Cortex of kidney (tissue), 1 donor: ENCODE measurements around the gene HEATR5B.
"Not testable (repeated sequence)": the region's sequence is repeated elsewhere in the genome, so short reads cannot be mapped to it uniquely, and the experiment has no call there.

Experiments
- DNase-seq: peaks from one replicate; lab custom pipeline; 2025; lab: John Stamatoyannopoulos, UW

Gene HEATR5B

DNA sequence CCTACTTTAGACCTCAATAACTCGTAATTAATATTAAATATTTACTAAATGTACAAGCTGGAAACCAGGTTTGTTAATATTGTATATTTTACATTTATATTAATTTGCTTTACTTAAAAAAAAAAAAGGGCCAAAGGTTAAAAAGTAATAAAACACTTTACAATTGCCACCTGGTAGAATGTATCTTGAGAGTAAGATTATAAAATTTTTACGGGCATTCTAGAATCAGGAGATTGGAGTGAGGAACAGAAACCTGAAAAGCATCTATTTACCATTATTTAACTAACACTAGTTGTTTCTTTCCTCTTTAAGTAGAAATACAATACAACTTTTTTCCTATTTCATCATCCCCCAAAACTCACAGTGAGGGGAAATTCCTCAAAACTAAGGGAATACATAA, 102.3 kb downstream of the HEATR5B start:
- no peak for DNase-seq

DNA sequence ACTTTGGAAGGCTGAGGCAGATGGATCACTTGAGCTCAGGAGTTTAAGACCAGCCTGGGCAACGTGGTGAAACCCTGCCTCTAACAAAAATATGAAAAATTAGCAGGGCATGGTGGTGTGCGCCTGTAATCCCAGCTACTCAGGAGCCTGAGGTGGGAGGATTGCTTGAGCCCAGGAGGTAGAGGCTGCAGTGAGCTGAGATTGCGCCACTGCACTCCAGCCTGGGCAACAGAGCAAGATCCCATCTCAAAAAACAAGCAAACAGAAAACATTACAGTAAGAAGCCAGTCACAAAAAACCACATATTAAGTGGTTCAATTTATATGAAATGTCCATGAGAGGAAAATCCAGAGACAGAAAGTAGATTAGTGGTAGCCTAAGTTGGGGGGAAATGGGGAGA, 105.2 kb downstream of the HEATR5B start:
- not testable (repeated sequence) for DNase-seq

DNA sequence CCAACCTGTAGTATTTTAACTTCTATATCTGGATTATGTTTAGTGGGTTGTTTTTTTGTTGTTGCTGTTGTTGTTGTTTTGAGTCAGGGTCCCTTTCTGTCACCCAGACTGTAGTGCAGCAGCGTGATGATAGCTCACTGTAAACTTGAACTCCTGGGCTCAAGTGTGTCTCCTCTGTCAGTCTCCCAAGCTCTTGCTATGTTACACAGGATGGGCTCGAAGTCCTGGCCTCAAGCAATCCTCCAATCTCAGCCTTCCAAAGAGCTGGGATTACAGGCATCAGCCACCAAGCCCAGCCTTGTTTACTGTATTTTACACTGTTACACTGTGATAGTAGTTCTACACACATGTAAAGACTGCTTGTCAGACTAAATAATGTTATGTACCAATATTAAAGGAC, 108.1 kb downstream of the HEATR5B start:
- DNase-seq = no peak

DNA sequence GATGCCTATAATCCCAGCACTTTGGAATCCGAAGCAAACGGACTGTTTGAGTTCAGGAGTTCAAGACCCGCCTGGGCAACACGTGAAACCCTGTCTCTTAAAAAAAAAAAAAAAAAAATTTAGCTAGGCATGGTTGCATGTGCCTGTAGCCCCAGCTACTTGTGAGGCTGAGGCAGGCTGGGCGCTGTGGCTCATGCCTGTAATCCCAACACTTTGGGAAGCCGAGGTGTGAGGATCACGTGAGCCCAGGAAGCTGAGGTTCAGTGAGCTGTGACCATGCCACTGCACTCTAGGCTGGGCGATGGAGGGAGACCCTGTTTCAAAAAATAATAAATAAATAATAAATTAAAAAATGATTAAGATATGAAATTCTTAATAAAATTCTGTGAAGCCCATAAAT, 108.9 kb downstream of the HEATR5B start:
- no peak for DNase-seq

DNA sequence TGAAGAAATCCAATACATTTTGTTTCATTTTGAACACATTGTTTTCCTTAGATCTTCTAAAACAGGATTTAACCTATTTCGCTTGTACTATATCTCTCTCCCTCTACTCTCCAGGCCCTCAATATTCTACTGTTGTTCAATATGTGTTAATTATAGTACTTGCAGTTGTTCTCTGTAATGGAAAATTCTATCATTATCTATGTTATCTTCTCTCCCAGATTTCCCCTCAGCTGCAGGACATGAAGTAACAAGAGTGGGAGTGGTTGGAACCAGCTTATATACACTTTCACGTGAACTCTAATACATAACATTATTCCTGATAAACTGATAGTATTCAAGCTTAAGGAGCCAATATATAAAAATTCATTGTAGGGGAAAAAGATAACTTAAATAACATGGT, 110.9 kb downstream of the HEATR5B start:
- no peak for DNase-seq

DNA sequence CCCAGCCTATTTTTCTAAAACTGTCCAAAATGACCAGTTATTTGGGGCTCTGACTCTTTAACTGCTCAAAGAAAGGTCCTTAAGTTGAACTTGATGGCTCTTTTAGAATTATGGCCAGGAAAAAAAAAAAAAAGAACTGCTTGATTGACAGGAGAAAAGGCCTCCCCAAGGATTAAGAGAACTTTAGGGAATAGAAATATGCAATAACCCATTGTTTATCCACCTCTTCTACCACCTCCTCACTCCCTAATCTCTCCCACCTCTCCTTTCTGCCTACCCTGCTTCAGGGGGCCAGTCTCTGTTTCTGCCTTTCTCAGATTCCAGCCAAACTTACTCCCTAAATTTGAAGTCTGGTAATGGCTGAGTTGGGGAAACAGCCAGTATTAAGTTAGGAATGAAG, 112.2 kb downstream of the HEATR5B start:
- DNase-seq = no peak

DNA sequence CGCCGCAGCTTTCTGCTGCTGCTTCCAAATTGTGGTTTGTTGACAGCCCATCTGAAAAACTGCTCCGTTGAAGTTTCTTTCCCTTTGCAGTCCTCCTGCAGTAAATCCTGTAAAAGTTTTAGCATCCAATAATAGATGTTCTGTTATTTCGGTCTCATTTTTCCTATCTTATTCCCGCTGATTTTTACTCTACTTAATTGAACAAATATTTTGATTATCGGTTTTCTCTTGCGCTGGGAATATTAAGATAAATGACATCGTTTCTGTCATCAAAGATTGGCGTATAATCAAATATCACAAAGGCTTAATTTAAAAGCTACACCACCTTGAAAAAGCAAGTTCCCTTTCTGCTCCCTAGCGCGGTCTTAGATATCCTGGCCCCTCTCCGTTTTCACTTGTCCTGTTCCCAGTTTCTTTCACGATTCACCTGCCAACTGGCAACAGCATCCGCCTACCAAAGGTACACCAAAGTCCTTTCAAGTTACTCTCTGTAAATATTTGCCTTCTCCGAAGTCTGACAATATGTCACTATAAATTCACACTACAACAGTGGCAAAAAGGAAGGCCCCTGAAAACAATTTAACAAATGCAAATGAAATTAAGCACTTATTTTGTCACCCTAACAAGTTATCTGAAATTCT, 116.8 kb downstream of the HEATR5B start:
- no peak for DNase-seq

DNA sequence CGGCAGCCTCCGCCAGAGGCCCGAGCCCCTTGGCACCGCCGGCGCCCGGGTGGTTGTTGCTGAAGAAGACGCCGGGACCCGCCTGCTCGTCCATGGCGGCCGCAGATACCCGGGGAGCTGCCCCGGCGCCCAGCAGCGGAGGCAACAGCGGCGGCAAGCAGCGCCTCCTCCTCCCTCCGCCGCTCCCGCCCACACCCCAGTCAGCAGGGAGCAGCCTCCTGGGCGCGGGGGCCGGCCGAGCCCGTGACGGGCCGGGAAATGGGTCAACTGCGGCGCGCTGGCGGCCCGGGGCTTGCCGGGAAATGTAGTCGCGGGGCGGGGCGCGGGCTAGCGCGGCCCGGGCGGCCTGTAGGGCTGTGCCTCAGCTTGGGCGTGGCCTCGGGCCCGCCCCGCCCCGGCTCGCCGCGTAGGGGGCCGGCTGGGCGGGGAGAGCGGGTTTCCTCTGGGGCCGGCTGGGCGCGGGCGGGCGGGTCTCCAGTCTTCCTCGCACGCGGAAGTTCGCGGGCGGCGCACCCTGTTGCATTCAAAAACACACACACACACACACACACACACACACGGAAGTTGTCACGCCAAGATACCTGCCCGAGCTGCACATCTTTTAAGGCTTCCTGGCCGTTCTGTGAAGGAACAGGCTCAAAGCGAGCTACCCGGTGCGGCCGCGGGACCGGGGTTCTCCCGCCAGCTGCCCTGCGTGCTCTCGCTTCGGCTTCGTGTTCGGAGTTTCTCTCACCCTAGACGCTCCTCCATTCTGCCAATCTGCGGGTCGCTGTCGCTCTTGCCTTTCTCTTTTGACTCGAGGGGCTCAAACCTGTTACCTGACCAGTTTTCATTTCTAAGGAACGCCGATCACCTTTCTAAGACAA, 117.6 kb downstream of the HEATR5B start, which contains the start of gene STRN:
TSS of gene STRN (minus strand) at position 167 of the 866 bp plus-strand sequence. CDS start at position 94, 73 bp downstream.
- DNase-seq = peak; percentile 67

DNA sequence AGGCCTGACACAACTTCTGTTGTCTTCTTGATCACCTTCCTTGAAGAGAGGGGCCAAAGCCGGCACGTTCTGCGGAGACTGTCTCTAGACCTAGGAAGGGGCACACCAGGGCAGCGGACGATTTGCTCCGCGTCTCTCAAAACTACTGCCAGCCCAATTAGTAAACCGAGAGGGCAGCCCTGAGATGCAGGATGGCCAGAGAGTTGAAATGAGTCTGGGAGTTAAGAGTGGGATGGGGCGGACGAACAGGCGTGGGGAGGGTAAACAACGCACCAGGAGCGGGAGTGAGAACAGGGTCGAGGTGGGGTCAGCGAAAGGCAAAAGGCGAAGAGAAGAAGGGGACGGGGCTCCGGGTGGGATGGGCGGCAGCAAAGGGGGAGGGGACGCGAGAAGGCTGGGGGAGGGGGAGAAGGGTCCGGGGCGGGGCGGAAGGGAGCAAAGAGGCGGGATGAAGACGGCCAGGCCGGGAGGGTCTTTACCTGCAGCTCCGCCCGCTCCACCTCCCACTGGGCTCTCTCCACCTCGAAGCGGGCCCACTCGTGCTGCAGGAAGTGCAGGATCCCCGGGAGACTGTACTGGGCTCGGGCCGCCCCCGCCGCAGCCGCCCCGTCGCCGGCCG, 118.3 kb downstream of the HEATR5B start:
- DNase-seq = no peak

DNA sequence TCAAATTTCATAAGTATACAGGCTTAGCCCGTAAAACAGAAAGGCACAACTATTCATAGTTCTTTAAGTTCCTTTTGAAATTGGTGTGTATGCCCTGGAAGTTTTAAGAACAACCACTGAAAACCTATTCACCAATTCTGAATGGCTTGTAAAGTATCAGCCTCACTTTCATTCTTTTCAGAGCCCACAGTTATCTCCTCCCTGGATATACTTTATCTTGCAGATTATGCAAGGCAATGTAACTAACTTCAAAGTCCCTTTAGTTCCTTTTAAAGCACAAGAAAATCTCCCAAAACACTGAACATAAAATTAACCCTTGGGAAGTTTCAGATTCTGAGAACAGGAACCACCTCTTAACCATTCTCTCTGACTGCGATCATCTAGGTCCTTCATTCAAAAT, 119.0 kb downstream of the HEATR5B start:
- DNase-seq = no peak

DNA sequence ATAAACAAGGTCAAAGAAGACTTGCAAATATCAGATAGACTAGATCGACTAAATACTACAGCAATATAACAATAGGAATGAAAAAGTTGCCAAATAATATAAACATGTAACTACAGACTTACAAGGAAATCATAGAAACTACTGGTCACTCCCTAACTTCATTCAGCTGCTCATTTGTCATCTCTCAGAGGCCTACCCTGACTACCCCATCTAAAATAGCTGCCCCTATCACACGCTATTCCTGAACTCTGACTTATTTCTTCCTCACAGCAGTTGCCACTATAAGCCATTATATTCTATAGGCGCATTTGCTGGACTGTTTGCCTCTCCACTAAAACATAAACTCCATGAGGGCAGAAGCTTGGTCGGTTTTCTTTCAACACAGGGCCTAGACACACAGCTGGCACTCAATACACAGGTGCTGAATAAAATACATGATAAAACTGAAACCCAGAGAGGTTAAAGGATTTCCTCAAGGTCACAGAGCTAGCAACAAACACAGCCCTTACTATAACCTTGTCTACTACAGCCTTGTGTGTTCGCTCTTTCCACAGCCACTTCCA, 119.6 kb downstream of the HEATR5B start:
- DNase-seq = no peak

DNA sequence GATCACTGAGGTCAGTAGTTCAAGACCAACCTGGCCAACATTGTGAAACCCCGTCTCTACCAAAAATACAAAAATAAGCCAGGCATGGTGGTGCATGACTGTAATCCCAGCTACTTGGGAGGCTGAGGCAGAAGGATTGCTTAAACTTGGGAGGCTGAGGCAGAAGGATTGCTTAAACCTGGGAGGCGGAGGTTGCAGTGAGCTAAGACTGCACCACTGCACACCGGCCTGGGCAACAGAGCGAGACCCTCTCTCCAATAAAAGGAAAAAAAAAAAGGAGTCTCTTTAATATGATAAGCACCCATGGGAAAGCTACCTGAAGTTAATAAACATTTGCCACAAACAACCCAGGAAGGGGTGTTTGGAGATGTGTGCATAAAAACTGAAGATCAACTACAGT, 120.4 kb downstream of the HEATR5B start:
- DNase-seq = no peak

DNA sequence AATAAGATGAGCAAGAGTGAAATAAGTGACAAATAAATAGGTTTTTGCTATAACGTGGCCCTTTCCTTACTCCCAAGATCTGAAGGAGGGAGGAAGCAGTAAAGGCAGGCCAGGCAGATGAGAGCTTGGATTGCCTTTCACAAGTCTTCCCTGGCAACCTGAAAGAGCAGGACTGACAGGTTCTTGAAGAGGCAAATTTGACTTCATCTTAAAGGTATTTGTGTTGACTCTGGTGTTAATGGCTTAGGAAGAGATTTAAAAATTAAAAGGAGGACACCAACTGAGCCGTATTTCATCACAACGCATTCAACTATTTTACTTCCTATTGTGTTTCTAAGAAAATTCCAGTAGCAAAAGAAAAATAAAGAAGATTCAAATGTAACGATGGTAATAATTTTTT, 121.1 kb downstream of the HEATR5B start:
- no peak for DNase-seq

DNA sequence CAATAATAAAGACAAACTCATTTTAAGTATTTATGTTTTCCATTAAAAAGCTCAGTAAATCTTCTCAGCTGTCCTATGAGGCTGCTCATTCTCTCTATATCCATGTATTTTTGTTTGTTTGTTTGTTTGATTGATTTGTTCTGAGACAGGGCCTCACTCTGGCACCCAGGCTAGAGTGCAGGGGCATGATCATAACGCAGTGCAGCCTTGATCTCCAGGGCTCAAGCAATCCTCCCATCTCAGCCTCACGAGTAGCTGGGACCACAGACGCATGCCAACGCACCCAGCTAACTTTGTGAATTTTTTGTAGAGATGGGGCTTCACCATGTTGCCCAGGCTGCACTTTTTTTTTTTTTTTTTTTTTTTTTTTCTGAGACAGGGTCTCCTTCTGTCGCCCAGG, 123.4 kb downstream of the HEATR5B start:
- no peak for DNase-seq

DNA sequence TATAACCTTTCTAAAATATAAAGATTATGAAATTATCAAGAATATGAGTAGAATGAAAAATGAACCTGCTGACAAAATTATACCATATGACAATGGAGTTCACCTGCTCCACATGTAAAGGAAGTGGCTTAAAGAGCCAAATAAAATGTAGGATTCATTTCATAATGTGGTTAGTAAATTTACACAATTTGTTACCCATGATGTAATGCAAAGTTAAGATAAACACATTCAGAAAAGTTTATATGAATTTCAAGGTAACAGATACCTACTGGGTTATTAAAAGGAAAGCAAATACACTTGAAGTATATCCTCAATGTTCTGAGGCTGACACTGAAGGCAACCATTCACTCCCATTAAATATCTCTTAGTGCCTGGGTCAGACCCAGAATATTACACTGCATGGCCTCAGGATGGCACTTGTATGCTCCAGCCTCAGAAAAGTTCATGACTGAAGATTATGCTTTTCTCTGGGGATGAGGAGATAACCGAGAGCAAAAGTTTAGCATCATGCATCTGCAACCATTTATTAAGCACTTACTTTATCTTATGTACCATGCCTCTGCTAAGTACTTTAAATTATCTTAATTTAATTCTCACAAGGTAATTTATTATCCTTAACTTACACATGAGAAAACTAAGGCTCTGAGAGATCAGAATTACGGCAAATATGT, 124.0 kb downstream of the HEATR5B start:
- no peak for DNase-seq

DNA sequence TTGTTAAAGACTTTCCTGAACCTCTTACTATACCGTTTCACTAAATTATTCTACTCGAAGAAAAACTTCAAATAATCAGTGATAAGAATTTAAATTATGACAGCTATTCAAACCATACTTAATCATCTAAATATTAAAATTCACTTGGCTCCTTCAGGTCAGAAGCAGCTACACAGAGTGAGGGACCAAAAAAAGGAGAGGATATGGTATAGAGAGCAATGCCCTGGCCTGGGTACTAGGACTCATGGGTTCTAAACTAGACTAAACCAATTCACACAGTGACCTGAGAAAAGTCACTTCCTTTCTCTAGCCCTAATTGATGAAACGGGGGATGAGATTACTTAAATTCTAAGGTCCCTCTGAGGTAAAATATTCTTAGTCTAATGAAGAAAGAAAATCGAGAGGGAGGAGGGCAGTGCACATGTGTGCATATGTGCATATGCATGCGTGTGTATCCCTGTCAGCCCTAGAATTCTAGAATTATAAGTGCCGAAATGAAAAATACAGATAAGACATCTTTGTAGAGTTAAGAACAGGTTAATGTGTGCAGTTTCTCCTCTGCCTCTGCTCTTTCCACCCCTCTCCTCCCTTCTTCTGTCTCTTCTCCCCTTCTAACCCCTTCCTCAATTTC, 129.1 kb downstream of the HEATR5B start:
- DNase-seq = no peak

DNA sequence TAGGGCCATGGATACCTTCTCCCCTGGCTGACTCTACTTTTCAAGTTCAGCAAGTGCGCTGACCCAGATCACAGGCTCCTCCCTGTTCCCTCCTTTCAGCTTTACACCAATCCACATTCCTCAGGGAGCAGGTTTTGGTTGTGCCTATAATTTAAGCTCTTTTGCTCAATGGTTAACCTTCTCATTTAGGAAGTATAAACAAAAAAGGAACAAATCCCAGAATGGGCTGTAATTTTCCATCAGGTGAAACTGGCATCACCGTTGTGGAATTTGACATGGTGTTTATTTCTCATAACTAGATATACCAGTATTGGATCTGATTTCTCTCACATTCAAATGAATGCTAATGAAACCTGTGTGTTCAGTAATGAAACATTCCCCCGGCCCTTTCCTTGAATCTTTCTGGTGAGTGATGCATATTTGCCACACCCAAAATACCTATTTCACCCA, 131.4 kb downstream of the HEATR5B start:
- no peak for DNase-seq

DNA sequence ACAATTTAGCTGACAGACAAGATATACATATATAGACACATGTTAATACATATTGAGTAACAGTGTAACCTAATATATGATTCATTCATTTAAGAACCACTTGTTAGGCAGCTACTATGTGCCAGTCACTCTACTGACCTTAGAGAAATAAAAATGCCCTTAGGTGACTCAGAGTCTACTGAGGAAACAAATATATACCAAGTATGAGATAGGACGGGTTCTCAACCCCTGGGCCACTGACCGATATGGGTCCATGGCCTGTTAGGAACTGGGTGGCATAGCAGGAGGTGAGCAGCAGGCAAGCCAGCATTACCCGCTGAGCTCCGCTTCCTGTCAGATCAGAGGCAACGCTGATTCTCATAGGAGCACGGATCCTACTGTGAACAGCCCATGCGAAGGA, 132.6 kb downstream of the HEATR5B start:
- DNase-seq = no peak

DNA sequence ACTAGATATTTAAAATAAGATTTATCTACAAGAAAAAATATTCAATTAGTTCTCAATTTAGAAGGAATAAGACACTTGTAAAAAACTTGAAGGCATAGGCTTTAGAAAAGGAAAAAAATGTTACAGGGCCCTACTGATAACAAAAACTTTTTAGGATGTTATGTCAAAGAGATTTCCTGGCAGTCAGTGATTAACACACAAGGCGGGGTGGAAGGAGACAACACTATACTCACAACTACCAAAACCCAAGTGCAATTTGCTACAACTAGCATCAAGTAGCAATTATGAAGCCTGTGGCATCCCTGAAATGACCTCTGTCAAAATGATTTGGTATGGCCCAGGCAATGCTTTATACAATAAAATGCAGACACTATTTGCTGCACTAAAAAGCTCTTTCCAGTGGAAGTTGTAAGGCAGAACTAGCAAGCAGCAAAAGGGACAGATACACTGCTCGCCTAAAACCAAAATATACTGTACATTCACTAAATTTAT, 133.1 kb downstream of the HEATR5B start:
- no peak for DNase-seq

DNA sequence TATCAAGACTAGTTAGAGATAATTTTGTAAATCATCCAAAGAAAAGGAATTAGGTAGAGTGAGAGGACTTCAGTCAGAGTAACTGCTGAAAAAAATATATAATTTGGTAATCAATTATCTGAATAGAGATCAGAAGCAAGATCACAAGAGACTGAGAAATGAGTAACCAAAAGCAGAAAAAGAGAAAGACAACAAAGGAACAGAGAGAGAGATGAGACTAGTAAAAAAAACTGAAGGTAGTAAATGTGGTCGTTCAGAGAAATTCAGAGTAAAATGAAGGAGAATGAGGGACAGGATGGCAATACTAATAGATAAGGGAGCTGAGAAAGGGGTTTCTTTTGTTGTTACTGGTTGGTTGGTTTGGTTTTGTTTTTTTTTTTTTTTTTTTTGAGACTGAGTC, 134.3 kb downstream of the HEATR5B start:
- DNase-seq = no peak

DNA sequence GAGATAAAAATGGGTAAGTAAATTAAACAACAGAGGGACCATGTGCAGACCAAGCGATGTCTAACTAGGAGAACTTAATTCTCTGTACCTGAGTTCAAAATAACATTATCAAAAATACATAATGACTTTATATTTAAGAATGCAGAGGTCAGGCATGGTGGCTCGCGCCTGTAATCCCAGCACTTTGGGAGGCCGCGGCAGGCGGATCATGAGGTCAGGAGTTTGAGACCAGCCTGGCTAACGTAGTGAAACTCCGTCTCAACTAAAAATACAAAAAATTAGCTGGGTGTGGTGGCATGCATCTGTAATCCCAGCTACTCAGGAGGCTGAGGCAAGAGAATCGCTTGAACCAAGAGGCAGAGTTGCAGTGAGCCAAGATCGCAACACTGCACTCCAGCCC, 138.9 kb downstream of the HEATR5B start:
- DNase-seq = not testable (repeated sequence)
